OCI-LY3 (cell line): ENCODE data around the gene TRIM34.

Experiments used
- EZH2phosphoT487 ChIP-seq: fragments of 200-600 bp; shearing (Covaris generic); IDR thresholded peaks from 2 replicates; pipeline ENCODE4 v1.6.1; 2018; ENCODE audit warnings: antibody characterized with exemption, mixed run types, low read depth
- TF ChIP-seq, protein P1 (sequence below): fragments of 200-600, 300-600 bp; sonication (generic); IDR thresholded peaks from 2 replicates; pipeline ENCODE4 v1.5.1; 2014; ENCODE audit warnings: antibody characterized with exemption, low read length, low read depth

DNA sequence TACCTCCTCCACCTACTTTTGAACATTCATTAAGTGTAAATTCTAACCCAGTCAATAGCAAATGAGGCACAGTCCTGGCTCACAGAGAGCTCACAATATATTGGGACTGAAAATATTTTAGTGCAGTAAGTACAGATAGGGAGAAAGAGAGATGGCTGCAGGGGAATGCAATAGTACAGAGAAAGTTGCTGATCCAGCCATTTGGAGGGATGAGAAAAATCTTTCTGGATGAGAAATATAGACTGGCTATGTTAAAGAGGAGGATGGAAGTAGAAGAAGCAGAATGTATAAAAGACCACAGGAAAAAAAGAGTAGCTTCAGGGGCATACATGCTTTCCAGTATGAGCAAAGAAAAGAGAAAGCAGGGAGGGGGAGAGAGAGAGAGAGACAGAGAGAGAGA, 47.7 kb upstream of the TRIM34 start:
- TF ChIP-seq, protein P1, sequence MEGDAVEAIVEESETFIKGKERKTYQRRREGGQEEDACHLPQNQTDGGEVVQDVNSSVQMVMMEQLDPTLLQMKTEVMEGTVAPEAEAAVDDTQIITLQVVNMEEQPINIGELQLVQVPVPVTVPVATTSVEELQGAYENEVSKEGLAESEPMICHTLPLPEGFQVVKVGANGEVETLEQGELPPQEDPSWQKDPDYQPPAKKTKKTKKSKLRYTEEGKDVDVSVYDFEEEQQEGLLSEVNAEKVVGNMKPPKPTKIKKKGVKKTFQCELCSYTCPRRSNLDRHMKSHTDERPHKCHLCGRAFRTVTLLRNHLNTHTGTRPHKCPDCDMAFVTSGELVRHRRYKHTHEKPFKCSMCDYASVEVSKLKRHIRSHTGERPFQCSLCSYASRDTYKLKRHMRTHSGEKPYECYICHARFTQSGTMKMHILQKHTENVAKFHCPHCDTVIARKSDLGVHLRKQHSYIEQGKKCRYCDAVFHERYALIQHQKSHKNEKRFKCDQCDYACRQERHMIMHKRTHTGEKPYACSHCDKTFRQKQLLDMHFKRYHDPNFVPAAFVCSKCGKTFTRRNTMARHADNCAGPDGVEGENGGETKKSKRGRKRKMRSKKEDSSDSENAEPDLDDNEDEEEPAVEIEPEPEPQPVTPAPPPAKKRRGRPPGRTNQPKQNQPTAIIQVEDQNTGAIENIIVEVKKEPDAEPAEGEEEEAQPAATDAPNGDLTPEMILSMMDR = no peak
- no peak for TF ChIP-seq EZH2phosphoT487
